ENCODE data around the gene EXD3. TPM values are rescaled to one million over a fixed set of nuclear protein-coding genes. Genes with fewer than 3 reads are reported as not detected.

The EXD3 gene
- total and polyA plus RNA-seq, 9 of the 15 experiments (the other 6 are each of a cell fraction or from before 2014, with no cell fraction given) = 0.29 to 12.5 (median 3.9) TPM

DNA sequence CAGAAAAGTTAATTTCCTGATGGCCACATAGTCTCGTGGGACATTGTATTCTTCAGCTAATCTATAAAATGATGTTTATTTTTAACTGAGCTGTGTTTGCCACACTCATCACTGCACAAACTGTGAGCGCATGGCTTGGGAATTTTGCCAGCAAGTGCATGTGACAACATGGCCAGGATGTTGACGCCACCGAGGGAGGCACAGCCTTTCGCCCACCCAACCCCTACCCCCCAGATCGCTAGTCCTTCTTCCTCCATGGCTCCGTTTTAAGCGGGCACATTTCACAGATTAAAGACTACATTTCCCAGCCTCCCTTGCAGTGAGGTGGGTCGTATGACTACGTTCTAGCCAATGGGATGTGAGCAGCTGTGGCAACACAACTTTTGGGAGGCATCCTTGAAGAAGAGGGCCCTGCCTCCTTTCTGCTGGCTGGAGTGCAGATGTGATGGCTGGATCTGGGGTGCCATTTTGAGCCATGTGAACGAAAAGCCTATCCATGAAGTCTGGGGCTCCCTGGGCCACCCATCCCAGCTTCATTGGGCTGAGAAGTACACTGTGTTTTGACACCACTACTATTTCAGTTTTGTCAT is 128.8 kb downstream of the EXD3 start (continued):
- TF ChIP-seq, protein P1, sequence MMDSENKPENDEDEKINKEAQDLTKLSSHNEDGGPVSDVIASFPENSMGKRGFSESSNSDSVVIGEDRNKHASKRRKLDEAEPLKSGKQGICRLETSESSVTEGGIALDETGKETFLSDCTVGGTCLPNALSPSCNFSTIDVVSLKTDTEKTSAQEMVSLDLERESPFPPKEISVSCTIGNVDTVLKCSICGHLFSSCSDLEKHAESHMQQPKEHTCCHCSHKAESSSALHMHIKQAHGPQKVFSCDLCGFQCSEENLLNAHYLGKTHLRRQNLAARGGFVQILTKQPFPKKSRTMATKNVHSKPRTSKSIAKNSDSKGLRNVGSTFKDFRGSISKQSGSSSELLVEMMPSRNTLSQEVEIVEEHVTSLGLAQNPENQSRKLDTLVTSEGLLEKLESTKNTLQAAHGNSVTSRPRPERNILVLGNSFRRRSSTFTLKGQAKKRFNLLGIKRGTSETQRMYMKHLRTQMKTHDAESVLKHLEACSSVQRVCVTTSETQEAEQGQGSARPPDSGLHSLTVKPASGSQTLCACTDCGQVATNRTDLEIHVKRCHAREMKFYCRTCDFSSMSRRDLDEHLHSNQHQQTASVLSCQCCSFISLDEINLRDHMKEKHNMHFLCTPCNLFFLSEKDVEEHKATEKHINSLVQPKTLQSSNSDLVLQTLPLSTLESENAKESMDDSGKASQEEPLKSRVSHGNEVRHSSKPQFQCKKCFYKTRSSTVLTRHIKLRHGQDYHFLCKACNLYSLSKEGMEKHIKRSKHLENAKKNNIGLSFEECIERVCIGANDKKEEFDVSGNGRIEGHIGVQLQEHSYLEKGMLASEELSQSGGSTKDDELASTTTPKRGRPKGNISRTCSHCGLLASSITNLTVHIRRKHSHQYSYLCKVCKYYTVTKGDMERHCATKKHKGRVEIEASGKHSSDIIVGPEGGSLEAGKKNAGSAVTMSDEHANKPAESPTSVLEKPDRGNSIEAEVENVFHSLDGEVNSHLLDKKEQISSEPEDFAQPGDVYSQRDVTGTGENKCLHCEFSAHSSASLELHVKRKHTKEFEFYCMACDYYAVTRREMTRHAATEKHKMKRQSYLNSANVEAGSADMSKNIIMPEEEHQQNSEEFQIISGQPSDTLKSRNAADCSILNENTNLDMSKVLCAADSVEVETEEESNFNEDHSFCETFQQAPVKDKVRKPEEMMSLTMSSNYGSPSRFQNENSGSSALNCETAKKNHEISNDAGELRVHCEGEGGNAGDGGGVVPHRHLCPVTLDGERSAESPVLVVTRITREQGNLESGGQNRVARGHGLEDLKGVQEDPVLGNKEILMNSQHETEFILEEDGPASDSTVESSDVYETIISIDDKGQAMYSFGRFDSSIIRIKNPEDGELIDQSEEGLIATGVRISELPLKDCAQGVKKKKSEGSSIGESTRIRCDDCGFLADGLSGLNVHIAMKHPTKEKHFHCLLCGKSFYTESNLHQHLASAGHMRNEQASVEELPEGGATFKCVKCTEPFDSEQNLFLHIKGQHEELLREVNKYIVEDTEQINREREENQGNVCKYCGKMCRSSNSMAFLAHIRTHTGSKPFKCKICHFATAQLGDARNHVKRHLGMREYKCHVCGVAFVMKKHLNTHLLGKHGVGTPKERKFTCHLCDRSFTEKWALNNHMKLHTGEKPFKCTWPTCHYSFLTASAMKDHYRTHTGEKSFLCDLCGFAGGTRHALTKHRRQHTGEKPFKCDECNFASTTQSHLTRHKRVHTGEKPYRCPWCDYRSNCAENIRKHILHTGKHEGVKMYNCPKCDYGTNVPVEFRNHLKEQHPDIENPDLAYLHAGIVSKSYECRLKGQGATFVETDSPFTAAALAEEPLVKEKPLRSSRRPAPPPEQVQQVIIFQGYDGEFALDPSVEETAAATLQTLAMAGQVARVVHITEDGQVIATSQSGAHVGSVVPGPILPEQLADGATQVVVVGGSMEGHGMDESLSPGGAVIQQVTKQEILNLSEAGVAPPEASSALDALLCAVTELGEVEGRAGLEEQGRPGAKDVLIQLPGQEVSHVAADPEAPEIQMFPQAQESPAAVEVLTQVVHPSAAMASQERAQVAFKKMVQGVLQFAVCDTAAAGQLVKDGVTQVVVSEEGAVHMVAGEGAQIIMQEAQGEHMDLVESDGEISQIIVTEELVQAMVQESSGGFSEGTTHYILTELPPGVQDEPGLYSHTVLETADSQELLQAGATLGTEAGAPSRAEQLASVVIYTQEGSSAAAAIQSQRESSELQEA (IDR thresholded peaks at IDR 0.05; ENCODE audit: low read depth) = no peak
- TF ChIP-seq COPS2 (conservative IDR thresholded peaks at IDR 0.05) (no peak), MBD2 (IDR thresholded peaks at IDR 0.05; ENCODE audit: borderline replicate concordance, low read depth) (no peak), PHB2 (IDR thresholded peaks at IDR 0.05; ENCODE audit: low read depth) (no peak), SP1 (CRISPR knock-in tag; IDR thresholded peaks at IDR 0.05) (0 out of 2 replicates have a peak, but pooled peaks have one; percentile 49), ZBTB7A (IDR thresholded peaks at IDR 0.05; ENCODE audit: borderline replicate concordance, control insufficient read depth, low read depth, low read length) (no peak), HIVEP1 (CRISPR knock-in tag; IDR thresholded peaks at IDR 0.05) (no peak), CBX3 (IDR thresholded peaks at IDR 0.05; ENCODE audit: borderline replicate concordance in 1 of 2, low read length in 2 of 2) (peak in 1 of 2 experiments; percentile 94; a peak in 1 of 3 replicates), HNRNPL (IDR thresholded peaks at IDR 0.05; ENCODE audit: low read depth, low read length) (no peak), KAT7 (CRISPR knock-in tag; IDR thresholded peaks at IDR 0.05; ENCODE audit: borderline replicate concordance) (no peak), FOXK2 (conservative IDR thresholded peaks at IDR 0.05 in 1 of 2, IDR thresholded peaks at IDR 0.05 in 1 of 2; ENCODE audit: low read depth in 2 of 2) (no peak), RBM34 (IDR thresholded peaks at IDR 0.05; ENCODE audit: borderline replicate concordance, insufficient read depth, low read length) (no peak)
- TF ChIP-seq, protein P2, sequence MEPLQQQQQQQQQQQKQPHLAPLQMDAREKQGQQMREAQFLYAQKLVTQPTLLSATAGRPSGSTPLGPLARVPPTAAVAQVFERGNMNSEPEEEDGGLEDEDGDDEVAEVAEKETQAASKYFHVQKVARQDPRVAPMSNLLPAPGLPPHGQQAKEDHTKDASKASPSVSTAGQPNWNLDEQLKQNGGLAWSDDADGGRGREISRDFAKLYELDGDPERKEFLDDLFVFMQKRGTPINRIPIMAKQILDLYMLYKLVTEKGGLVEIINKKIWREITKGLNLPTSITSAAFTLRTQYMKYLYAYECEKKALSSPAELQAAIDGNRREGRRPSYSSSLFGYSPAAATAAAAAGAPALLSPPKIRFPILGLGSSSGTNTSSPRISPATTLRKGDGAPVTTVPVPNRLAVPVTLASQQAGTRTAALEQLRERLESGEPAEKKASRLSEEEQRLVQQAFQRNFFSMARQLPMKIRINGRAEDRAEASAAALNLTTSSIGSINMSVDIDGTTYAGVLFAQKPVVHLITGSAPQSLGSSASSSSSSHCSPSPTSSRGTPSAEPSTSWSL (CRISPR knock-in tag; IDR thresholded peaks at IDR 0.05; ENCODE audit: borderline replicate concordance) = no peak
- TF ChIP-seq, protein P3, sequence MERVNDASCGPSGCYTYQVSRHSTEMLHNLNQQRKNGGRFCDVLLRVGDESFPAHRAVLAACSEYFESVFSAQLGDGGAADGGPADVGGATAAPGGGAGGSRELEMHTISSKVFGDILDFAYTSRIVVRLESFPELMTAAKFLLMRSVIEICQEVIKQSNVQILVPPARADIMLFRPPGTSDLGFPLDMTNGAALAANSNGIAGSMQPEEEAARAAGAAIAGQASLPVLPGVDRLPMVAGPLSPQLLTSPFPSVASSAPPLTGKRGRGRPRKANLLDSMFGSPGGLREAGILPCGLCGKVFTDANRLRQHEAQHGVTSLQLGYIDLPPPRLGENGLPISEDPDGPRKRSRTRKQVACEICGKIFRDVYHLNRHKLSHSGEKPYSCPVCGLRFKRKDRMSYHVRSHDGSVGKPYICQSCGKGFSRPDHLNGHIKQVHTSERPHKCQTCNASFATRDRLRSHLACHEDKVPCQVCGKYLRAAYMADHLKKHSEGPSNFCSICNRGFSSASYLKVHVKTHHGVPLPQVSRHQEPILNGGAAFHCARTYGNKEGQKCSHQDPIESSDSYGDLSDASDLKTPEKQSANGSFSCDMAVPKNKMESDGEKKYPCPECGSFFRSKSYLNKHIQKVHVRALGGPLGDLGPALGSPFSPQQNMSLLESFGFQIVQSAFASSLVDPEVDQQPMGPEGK (CRISPR knock-in tag; IDR thresholded peaks at IDR 0.05; ENCODE audit: borderline replicate concordance) = no peak
- TF ChIP-seq, protein P4, sequence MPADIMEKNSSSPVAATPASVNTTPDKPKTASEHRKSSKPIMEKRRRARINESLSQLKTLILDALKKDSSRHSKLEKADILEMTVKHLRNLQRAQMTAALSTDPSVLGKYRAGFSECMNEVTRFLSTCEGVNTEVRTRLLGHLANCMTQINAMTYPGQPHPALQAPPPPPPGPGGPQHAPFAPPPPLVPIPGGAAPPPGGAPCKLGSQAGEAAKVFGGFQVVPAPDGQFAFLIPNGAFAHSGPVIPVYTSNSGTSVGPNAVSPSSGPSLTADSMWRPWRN (IDR thresholded peaks at IDR 0.05; ENCODE audit: low read depth) = no peak
